GM18873 (cell line): ENCODE data around the gene CNN3.

Experiments used
- ATAC-seq: cut with Tn5 transposase; IDR thresholded peaks from one replicate; pipeline ENCODE4 v1.9.1; 2021; ENCODE audit warnings: mild to moderate bottlenecking, moderate library complexity, moderate number of reproducible peaks; ENCODE audit not compliant: unreplicated experiment, low FRiP score

Gene CNN3

GRCh38 chr1:94925561-94926125 lies 1.3 kb downstream of the CNN3 start:
- no peak for ATAC-seq

GRCh38 chr1:94925004-94925403 lies 1.9 kb downstream of the CNN3 start:
- no peak for ATAC-seq

- ATAC-seq = no peak
Measured at GRCh38 chr1:94922761-94923331, 4.1 kb downstream of the CNN3 start.

GRCh38 chr1:94921977-94922376 lies 4.9 kb downstream of the CNN3 start:
- ATAC-seq = no peak

- no peak for ATAC-seq
Measured at GRCh38 chr1:94920061-94920460, 6.8 kb downstream of the CNN3 start.

GRCh38 chr1:94919241-94920030 lies 7.5 kb downstream of the CNN3 start:
- ATAC-seq = no peak

- no peak for ATAC-seq
Measured at GRCh38 chr1:94917251-94917650, 9.7 kb downstream of the CNN3 start.

- no peak for ATAC-seq
Measured at GRCh38 chr1:94912263-94913184, 14.4 kb downstream of the CNN3 start.

- no peak for ATAC-seq
Measured at GRCh38 chr1:94909486-94909885, 17.4 kb downstream of the CNN3 start.

GRCh38 chr1:94908965-94909364 lies 17.9 kb downstream of the CNN3 start:
- ATAC-seq = no peak

GRCh38 chr1:94908190-94908589 lies 18.7 kb downstream of the CNN3 start:
- no peak for ATAC-seq

GRCh38 chr1:94907136-94907535 lies 19.8 kb downstream of the CNN3 start:
- no peak for ATAC-seq

- ATAC-seq = no peak
Measured at GRCh38 chr1:94906382-94906781, 20.5 kb downstream of the CNN3 start.

- no peak for ATAC-seq
Measured at GRCh38 chr1:94905207-94905606, 21.7 kb downstream of the CNN3 start.

GRCh38 chr1:94903280-94904009 lies 23.5 kb downstream of the CNN3 start:
- ATAC-seq = no peak

GRCh38 chr1:94901841-94902240 lies 25.1 kb downstream of the CNN3 start:
- ATAC-seq = no peak

GRCh38 chr1:94899756-94900155 lies 27.2 kb downstream of the CNN3 start:
- ATAC-seq = no peak

- no peak for ATAC-seq
Measured at GRCh38 chr1:94898491-94899385, 28.2 kb downstream of the CNN3 start.

GRCh38 chr1:94895518-94895917 lies 31.4 kb downstream of the CNN3 start:
- ATAC-seq = no peak
